ENCODE measurements around the gene ADCY4. TPM values are rescaled to one million over a fixed set of nuclear protein-coding genes. Genes with fewer than 3 reads are reported as not detected.

Gene ADCY4
- total and polyA plus RNA-seq, 4 donors: 22.6 to 42.8 (median 36.0) TPM

- Histone ChIP-seq H3K36me3 (ENCODE audit: control insufficient read depth in 4 of 4, insufficient read depth in 4 of 4, low read length in 4 of 4) (no peaks in the 10 kb centered on the region), H3K27ac (ENCODE audit: low read depth in 1 of 2, low read length in 1 of 2) (no peak overlapping the region), H3K9me3 (ENCODE audit: control insufficient read depth in 4 of 4, insufficient read depth in 3 of 4, low read length in 3 of 4) (no peaks in the 10 kb centered on the region), H3K9ac (ENCODE audit: insufficient read depth in 1 of 2, low read length in 2 of 2) (no peak overlapping the region), H3K4me3 (no peak overlapping the region), H3K4me1 (ENCODE audit: control insufficient read depth in 5 of 5, insufficient read depth in 5 of 5, low read length in 5 of 5) (peaks cover 0 to 17% (median 6%) of the 10 kb centered on the region in 5 donors), H3K27me3 (ENCODE audit: control insufficient read depth in 3 of 3, insufficient read depth in 3 of 3, low read length in 2 of 3) (no peaks in the 10 kb centered on the region)
- TF ChIP-seq CTCF (IDR thresholded peaks at IDR 0.05; ENCODE audit: control extremely low read depth, extremely low read depth): no peak
- WGBS, 2 donors: 61 to 73% methylated on average over 2 of the region's 2 CpGs
- DNase-seq: no peak
- ATAC-seq (ENCODE audit: insufficient read depth, low FRiP score): no peak
These were observed 27.5 kb upstream of the ADCY4 start for GRCh38 chr14:24362241-24362960.

DNA sequence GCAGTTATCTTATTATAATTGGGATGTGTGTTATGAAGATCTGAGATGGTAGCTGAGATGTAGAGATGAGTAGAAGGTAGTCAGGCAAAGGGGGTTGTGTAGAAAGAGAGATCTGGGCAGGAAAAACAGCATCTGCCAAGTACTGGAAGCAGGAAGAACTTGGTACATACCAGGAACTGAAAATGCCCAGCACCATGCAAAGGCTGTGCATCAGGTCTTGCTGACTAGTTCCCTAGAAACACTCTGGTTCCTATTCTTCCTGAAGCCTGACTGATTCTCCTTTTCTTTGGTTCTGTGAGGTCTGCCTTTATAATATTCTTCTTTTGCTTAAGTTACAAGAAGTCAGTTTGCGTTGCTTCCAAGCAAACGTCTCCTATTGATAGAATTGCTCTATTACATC, 26.5 kb upstream of the ADCY4 start:
- Histone ChIP-seq H3K27ac (ENCODE audit: low read depth in 1 of 2, low read length in 1 of 2) (no peak overlapping the region), H3K9ac (ENCODE audit: insufficient read depth in 1 of 2, low read length in 2 of 2) (no peak overlapping the region), H3K9me3 (ENCODE audit: control insufficient read depth in 4 of 4, insufficient read depth in 3 of 4, low read length in 3 of 4) (no peaks in the 10 kb centered on the region), H3K4me3 (no peak overlapping the region), H3K4me1 (ENCODE audit: control insufficient read depth in 5 of 5, insufficient read depth in 5 of 5, low read length in 5 of 5) (peaks cover 0 to 13% (median 6%) of the 10 kb centered on the region in 5 donors), H3K36me3 (ENCODE audit: control insufficient read depth in 4 of 4, insufficient read depth in 4 of 4, low read length in 4 of 4) (no peaks in the 10 kb centered on the region), H3K27me3 (ENCODE audit: control insufficient read depth in 3 of 3, insufficient read depth in 3 of 3, low read length in 2 of 3) (no peaks in the 10 kb centered on the region)
- ATAC-seq (ENCODE audit: insufficient read depth, low FRiP score): no peak
- TF ChIP-seq CTCF (IDR thresholded peaks at IDR 0.05; ENCODE audit: control extremely low read depth, extremely low read depth): no peak
- WGBS, 2 donors: 74 to 84% methylated on average over 2 of the region's 2 CpGs
- DNase-seq: no peak

GRCh38 chr14:24360281-24360680, 25.4 kb upstream of the ADCY4 start:
- Histone ChIP-seq H3K27ac (ENCODE audit: low read depth in 1 of 2, low read length in 1 of 2) (no peak overlapping the region), H3K4me3 (no peak overlapping the region), H3K9ac (ENCODE audit: insufficient read depth in 1 of 2, low read length in 2 of 2) (no peak overlapping the region), H3K36me3 (ENCODE audit: control insufficient read depth in 4 of 4, insufficient read depth in 4 of 4, low read length in 4 of 4) (no peaks in the 10 kb centered on the region), H3K9me3 (ENCODE audit: control insufficient read depth in 4 of 4, insufficient read depth in 3 of 4, low read length in 3 of 4) (no peaks in the 10 kb centered on the region), H3K4me1 (ENCODE audit: control insufficient read depth in 5 of 5, insufficient read depth in 5 of 5, low read length in 5 of 5) (peaks cover 0 to 5% (median 3%) of the 10 kb centered on the region in 5 donors), H3K27me3 (ENCODE audit: control insufficient read depth in 3 of 3, insufficient read depth in 3 of 3, low read length in 2 of 3) (no peaks in the 10 kb centered on the region)
- no peak for TF ChIP-seq CTCF (IDR thresholded peaks at IDR 0.05; ENCODE audit: control extremely low read depth, extremely low read depth)
- ATAC-seq (ENCODE audit: insufficient read depth, low FRiP score): no peak
- WGBS, 2 donors: 97 to 98% methylated on average over 3 of the region's 3 CpGs
- DNase-seq: no peak

DNA sequence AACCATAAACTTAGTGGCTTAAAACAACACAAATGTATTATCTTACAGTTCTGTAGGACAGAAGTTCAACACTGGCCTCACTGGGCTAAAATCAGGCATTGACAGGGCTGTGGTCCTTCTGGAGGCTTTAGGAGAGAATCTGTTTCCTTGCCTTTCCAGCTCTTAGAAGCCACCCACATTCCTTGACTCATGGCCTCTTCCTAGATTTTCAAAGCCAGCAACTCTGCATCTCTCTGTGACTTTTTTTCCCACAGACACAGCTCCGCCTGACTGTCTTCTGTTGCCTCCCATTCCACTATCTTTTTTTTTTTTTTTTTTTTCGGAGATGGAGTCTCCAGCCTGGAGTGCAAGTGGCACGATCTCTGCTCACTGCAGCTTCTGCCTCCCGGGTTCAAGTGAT, 21.3 kb upstream of the ADCY4 start:
- no peak overlapping the region for H3K9ac ChIP-seq (ENCODE audit: insufficient read depth in 1 of 2, low read length in 2 of 2)
- ATAC-seq (ENCODE audit: insufficient read depth, low FRiP score) (no peak), DNase-seq (no peak)
- H3K4me1 ChIP-seq (ENCODE audit: control insufficient read depth in 5 of 5, insufficient read depth in 5 of 5, low read length in 5 of 5): peaks cover 0 to 8% (median 0%) of the 10 kb centered on the region in 5 donors
- H3K9me3 ChIP-seq (ENCODE audit: control insufficient read depth in 4 of 4, insufficient read depth in 3 of 4, low read length in 3 of 4): no peaks in the 10 kb centered on the region
- WGBS, 2 donors: 91 to 98% methylated on average over 4 of the region's 4 CpGs
- H3K4me3 ChIP-seq: no peak overlapping the region
- no peak overlapping the region for H3K27ac ChIP-seq (ENCODE audit: low read depth in 1 of 2, low read length in 1 of 2)
- no peaks in the 10 kb centered on the region for H3K36me3 ChIP-seq (ENCODE audit: control insufficient read depth in 4 of 4, insufficient read depth in 4 of 4, low read length in 4 of 4)
- no peak for TF ChIP-seq CTCF (IDR thresholded peaks at IDR 0.05; ENCODE audit: control extremely low read depth, extremely low read depth)
- no peaks in the 10 kb centered on the region for H3K27me3 ChIP-seq (ENCODE audit: control insufficient read depth in 3 of 3, insufficient read depth in 3 of 3, low read length in 2 of 3)
